SK-N-SH (cell line): Measurements from ENCODE around the gene STMN1.

ENCODE experiments used
- EP300 ChIP-seq, 2 experiments: IDR thresholded peaks; 2 replicates each; pipeline versions ENCODE4 v1.4.0 to v1.6.1; 2012; ENCODE audit warnings: borderline replicate concordance in 1 of 2, low read depth in 1 of 2, low read length in 1 of 2
- GABPA ChIP-seq: IDR thresholded peaks from 2 replicates; pipeline ENCODE4 v1.4.0; 2012; ENCODE audit warnings: low read depth, mild to moderate bottlenecking
- NRF1 ChIP-seq: IDR thresholded peaks from 2 replicates; pipeline ENCODE4 v1.6.1; 2012; ENCODE audit warnings: low read depth, mild to moderate bottlenecking, low read length
- POLR2AphosphoS5 ChIP-seq: IDR thresholded peaks from 2 replicates; pipeline ENCODE4 v1.6.1; 2012; ENCODE audit warnings: low read depth, low read length
- RAD21 ChIP-seq: IDR thresholded peaks from 2 replicates; pipeline ENCODE4 v1.6.1; 2012; ENCODE audit warnings: mild to moderate bottlenecking, low read length
- RCOR1 ChIP-seq: fragments of 150-350 bp; IDR thresholded peaks from 2 replicates; pipeline ENCODE4 v1.6.1; 2017; ENCODE audit warnings: antibody characterized with exemption, low read length
- RFX5 ChIP-seq: IDR thresholded peaks from 2 replicates; pipeline ENCODE4 v1.6.1; 2012; ENCODE audit warnings: mild to moderate bottlenecking, improper control_type of control experiment, low read length
- SIN3A ChIP-seq: IDR thresholded peaks from 2 replicates; pipeline ENCODE4 v1.6.1; 2012; ENCODE audit warnings: low read depth, mild to moderate bottlenecking, low read length, moderate library complexity, borderline replicate concordance
- TAF1 ChIP-seq: IDR thresholded peaks from 2 replicates; pipeline ENCODE4 v1.6.1; 2012; ENCODE audit warnings: low read depth, mild to moderate bottlenecking, low read length, moderate library complexity, borderline replicate concordance
- TCF12 ChIP-seq: IDR thresholded peaks from 2 replicates; pipeline ENCODE4 v1.4.0; 2012
- TF ChIP-seq, protein P1 (sequence below): fragments of 200-600 bp; sonication (generic); IDR thresholded peaks from 2 replicates; pipeline ENCODE4 v1.6.1; 2017; ENCODE audit warnings: antibody characterized with exemption, mild to moderate bottlenecking, moderate library complexity
- TF ChIP-seq, protein P2 (sequence below): IDR thresholded peaks from 2 replicates; pipeline ENCODE4 v1.4.0; 2012; ENCODE audit warnings: low read depth, borderline replicate concordance
- TF ChIP-seq, protein P3 (sequence below): IDR thresholded peaks from 2 replicates; pipeline ENCODE4; 2012
- TF ChIP-seq, protein P4 (sequence below): IDR thresholded peaks from 2 replicates; pipeline ENCODE4 v1.6.1; 2012; ENCODE audit warnings: mild to moderate bottlenecking, low read depth, low read length, moderate library complexity

DNA sequence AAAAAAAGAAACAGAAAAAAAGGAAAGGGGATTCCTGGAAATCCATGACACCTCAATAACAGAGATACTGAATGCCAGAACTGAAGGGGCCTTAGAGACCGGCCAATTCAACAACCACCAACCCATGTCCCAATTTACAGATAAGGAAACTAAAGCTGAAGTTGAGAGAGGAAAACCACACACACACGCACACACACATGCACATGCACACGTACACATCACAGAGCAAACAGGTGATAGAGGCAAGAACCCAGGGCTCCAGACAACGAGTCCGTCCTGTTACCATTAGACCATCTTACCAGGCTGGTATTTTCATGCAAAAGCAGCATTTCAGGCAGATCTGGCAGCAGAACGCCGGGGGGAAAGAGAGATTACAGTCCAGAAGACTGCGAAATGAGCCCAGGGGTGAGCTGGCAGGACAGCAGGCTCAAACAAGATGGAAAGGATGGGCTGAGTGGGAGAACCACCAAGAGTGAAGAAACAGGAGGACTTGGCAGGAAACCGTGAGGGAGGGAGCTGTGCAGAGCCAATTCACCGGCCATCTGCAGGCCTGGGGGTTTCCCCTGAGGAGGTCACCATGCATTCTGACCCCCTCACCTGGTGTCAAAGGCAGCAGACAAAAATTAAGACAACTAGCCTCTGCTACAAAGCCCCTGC, 48.2 kb upstream of the STMN1 start:
- TF ChIP-seq, protein P1, sequence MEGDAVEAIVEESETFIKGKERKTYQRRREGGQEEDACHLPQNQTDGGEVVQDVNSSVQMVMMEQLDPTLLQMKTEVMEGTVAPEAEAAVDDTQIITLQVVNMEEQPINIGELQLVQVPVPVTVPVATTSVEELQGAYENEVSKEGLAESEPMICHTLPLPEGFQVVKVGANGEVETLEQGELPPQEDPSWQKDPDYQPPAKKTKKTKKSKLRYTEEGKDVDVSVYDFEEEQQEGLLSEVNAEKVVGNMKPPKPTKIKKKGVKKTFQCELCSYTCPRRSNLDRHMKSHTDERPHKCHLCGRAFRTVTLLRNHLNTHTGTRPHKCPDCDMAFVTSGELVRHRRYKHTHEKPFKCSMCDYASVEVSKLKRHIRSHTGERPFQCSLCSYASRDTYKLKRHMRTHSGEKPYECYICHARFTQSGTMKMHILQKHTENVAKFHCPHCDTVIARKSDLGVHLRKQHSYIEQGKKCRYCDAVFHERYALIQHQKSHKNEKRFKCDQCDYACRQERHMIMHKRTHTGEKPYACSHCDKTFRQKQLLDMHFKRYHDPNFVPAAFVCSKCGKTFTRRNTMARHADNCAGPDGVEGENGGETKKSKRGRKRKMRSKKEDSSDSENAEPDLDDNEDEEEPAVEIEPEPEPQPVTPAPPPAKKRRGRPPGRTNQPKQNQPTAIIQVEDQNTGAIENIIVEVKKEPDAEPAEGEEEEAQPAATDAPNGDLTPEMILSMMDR, result no peak
- no peak for TF ChIP-seq RAD21
- no peak for TF ChIP-seq NRF1
- no peak for TF ChIP-seq EP300 (IDR thresholded peaks at IDR 0.05; ENCODE audit: borderline replicate concordance in 1 of 2, low read depth in 1 of 2, low read length in 1 of 2)
- no peak for TF ChIP-seq RCOR1
- TF ChIP-seq TCF12, result no peak
- TF ChIP-seq, protein P2, sequence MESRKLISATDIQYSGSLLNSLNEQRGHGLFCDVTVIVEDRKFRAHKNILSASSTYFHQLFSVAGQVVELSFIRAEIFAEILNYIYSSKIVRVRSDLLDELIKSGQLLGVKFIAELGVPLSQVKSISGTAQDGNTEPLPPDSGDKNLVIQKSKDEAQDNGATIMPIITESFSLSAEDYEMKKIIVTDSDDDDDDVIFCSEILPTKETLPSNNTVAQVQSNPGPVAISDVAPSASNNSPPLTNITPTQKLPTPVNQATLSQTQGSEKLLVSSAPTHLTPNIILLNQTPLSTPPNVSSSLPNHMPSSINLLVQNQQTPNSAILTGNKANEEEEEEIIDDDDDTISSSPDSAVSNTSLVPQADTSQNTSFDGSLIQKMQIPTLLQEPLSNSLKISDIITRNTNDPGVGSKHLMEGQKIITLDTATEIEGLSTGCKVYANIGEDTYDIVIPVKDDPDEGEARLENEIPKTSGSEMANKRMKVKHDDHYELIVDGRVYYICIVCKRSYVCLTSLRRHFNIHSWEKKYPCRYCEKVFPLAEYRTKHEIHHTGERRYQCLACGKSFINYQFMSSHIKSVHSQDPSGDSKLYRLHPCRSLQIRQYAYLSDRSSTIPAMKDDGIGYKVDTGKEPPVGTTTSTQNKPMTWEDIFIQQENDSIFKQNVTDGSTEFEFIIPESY, result no peak
- no peak for TF ChIP-seq GABPA
- TF ChIP-seq, protein P3, sequence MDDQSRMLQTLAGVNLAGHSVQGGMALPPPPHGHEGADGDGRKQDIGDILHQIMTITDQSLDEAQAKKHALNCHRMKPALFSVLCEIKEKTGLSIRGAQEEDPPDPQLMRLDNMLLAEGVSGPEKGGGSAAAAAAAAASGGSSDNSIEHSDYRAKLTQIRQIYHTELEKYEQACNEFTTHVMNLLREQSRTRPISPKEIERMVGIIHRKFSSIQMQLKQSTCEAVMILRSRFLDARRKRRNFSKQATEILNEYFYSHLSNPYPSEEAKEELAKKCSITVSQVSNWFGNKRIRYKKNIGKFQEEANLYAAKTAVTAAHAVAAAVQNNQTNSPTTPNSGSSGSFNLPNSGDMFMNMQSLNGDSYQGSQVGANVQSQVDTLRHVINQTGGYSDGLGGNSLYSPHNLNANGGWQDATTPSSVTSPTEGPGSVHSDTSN, result no peak
- TF ChIP-seq, protein P4, sequence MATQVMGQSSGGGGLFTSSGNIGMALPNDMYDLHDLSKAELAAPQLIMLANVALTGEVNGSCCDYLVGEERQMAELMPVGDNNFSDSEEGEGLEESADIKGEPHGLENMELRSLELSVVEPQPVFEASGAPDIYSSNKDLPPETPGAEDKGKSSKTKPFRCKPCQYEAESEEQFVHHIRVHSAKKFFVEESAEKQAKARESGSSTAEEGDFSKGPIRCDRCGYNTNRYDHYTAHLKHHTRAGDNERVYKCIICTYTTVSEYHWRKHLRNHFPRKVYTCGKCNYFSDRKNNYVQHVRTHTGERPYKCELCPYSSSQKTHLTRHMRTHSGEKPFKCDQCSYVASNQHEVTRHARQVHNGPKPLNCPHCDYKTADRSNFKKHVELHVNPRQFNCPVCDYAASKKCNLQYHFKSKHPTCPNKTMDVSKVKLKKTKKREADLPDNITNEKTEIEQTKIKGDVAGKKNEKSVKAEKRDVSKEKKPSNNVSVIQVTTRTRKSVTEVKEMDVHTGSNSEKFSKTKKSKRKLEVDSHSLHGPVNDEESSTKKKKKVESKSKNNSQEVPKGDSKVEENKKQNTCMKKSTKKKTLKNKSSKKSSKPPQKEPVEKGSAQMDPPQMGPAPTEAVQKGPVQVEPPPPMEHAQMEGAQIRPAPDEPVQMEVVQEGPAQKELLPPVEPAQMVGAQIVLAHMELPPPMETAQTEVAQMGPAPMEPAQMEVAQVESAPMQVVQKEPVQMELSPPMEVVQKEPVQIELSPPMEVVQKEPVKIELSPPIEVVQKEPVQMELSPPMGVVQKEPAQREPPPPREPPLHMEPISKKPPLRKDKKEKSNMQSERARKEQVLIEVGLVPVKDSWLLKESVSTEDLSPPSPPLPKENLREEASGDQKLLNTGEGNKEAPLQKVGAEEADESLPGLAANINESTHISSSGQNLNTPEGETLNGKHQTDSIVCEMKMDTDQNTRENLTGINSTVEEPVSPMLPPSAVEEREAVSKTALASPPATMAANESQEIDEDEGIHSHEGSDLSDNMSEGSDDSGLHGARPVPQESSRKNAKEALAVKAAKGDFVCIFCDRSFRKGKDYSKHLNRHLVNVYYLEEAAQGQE, result no peak
- TF ChIP-seq TAF1, result no peak
- TF ChIP-seq SIN3A, result no peak
- no peak for TF ChIP-seq POLR2AphosphoS5
- TF ChIP-seq RFX5, result no peak
